Caco-2 (cell line): ENCODE data around the gene ZDBF2. TPM values are rescaled to one million over a fixed set of nuclear protein-coding genes. Genes with fewer than 3 reads are reported as not detected.

Source experiments
- BruUV-seq: library from RNA; stranded (reverse); fragments of 400-500 nt; replicated peaks from 2 replicates; lab custom pipeline; 2021; lab: Mats Ljungman, UMichigan
- CTCF ChIA-PET: fragments of 300-600 bp; sonication (Branson Sonifier 250); formaldehyde crosslinking; loops from one replicate; lab custom pipeline; 2022; ENCODE audit warnings: antibody characterized with exemption; lab: Charles Lee
- POLR2A ChIA-PET: fragments of 300-600 bp; sonication (Branson Sonifier 250); formaldehyde crosslinking; loops from one replicate; lab custom pipeline; 2022; ENCODE audit warnings: antibody characterized with exemption; lab: Charles Lee
- DNase-seq, 2 experiments: peaks; one replicate each; pipeline versions ENCODE4 v3.0.0 to v3.0.0-alpha.2; 2020 to 2022
- H3K27me3 ChIP-seq: replicated peaks from 2 replicates; pipeline ENCODE4 v1.6.0; 2011; ENCODE audit warnings: low read length; ENCODE audit not compliant: control insufficient read depth, insufficient read depth
- H3K36me3 ChIP-seq: 2 replicates; pipeline ENCODE4 v1.5.1; 2011; ENCODE audit warnings: low read length; ENCODE audit not compliant: control insufficient read depth, insufficient read depth
- H3K4me1 ChIP-seq: fragments of 250-450 bp; sonication (Bioruptor Pico); 2 replicates; pipeline ENCODE4 v1.5.1; 2020; ENCODE audit warnings: mild to moderate bottlenecking
- H3K4me3 ChIP-seq: 2 replicates; pipeline ENCODE4 v1.5.1; 2011; ENCODE audit warnings: low read depth, mild to moderate bottlenecking, control low read depth, low read length
- H3K9me3 ChIP-seq: fragments of 250-450 bp; sonication (Bioruptor Pico); 2 replicates; pipeline ENCODE4 v1.5.1; 2020; ENCODE audit warnings: mild to moderate bottlenecking, moderate library complexity
- H3K27ac Mint-ChIP-seq: one replicate; pipeline ENCODE4 v1.8.0; 2022; ENCODE audit warnings: mixed read lengths; ENCODE audit not compliant: unreplicated experiment
- H3K27me3 Mint-ChIP-seq: one replicate; pipeline ENCODE4 v1.8.0; 2022; ENCODE audit warnings: mixed read lengths; ENCODE audit not compliant: insufficient read depth, unreplicated experiment
- H3K36me3 Mint-ChIP-seq: one replicate; pipeline ENCODE4 v1.8.0; 2022; ENCODE audit warnings: mild to moderate bottlenecking, mixed read lengths; ENCODE audit not compliant: insufficient read depth, unreplicated experiment
- H3K4me1 Mint-ChIP-seq: one replicate; pipeline ENCODE4 v1.8.0; 2022; ENCODE audit warnings: low read depth, mixed read lengths; ENCODE audit not compliant: unreplicated experiment
- H3K4me3 Mint-ChIP-seq: one replicate; pipeline ENCODE4 v1.8.0; 2022; ENCODE audit warnings: mild to moderate bottlenecking, moderate library complexity, mixed read lengths; ENCODE audit not compliant: unreplicated experiment
- H3K9me3 Mint-ChIP-seq: one replicate; pipeline ENCODE4 v1.8.0; 2022; ENCODE audit warnings: mixed read lengths; ENCODE audit not compliant: unreplicated experiment
- CTCF ChIP-seq, 2 experiments: fragments of 200-600 bp in 1 of 2; IDR thresholded peaks; 1 replicate in 1 of 2; 2 replicates in 1 of 2; pipeline versions ENCODE4 v1.5.1 to v1.8.0; 2011 to 2022; ENCODE audit warnings: antibody characterized with exemption in 1 of 2, control low read depth in 1 of 2, inconsistent platforms in 1 of 2, low read depth in 1 of 2, low read length in 1 of 2, mild to moderate bottlenecking in 1 of 2, moderate library complexity in 1 of 2; ENCODE audit not compliant: insufficient read depth in 1 of 2, severe bottlenecking in 1 of 2, unreplicated experiment in 1 of 2
- intact Hi-C: fragments of 100-400 bp; cut with micrococcal nuclease; formaldehyde crosslinking; loops from one replicate; pipeline ENCODE4 v1.10.0; 2022; ENCODE audit not compliant: unreplicated experiment
- total RNA-seq: library from RNA; stranded (reverse); gene quantifications from 2 replicates; pipeline ENCODE4 v1.2.3, GENCODE V29; 2022

ZDBF2 gene
- total RNA-seq, 1 experiment from 2014 or later, result 6.5 TPM

GRCh38 chr2:206276169-206276942, 1.9 kb downstream of the ZDBF2 start:
- H3K27me3 Mint-ChIP-seq, result peaks cover 20% of the 10 kb centered on the region
- ChIA-PET POLR2A (no interaction called here), CTCF (no interaction called here)
- H3K4me3 Mint-ChIP-seq, result peak overlapping the region; percentile 80
- no peak for TF ChIP-seq CTCF (IDR thresholded peaks at IDR 0.05; ENCODE audit: insufficient read depth in 1 of 2, low read depth in 1 of 2, low read length in 1 of 2, severe bottlenecking in 1 of 2, unreplicated experiment in 1 of 2)
- H3K27me3 ChIP-seq, result no peaks in the 10 kb centered on the region
- H3K27ac Mint-ChIP-seq, result no peak overlapping the region
- no peak overlapping the region for H3K4me3 ChIP-seq
- H3K4me1 Mint-ChIP-seq, result peaks cover 7% of the 10 kb centered on the region
- no peaks in the 10 kb centered on the region for H3K4me1 ChIP-seq
- no TSS peak for BruUV-seq
- intact Hi-C loops, result loop anchor here (5.0 kb wide), 1 partner anchor 114 kb away; no protein-coding TSS in a partner anchor
- DNase-seq, result no peak
- H3K9me3 ChIP-seq, result no peaks in the 10 kb centered on the region
- H3K36me3 Mint-ChIP-seq, result no peaks in the 10 kb centered on the region
- H3K9me3 Mint-ChIP-seq, result no peaks in the 10 kb centered on the region
- no peaks in the 10 kb centered on the region for H3K36me3 ChIP-seq

- Mint-ChIP-seq H3K4me3 (no peak overlapping the region), H3K9me3 (no peaks in the 10 kb centered on the region), H3K36me3 (no peaks in the 10 kb centered on the region), H3K27me3 (peaks cover 17% of the 10 kb centered on the region), H3K27ac (no peak overlapping the region), H3K4me1 (peaks cover 7% of the 10 kb centered on the region)
- no peak for DNase-seq
- no peak overlapping the region for H3K4me3 ChIP-seq
- H3K9me3 ChIP-seq, result no peaks in the 10 kb centered on the region
- CTCF ChIA-PET, result no interaction called here
- intact Hi-C loops, result loop anchor here (5.0 kb wide), 1 partner anchor 115 kb away; no protein-coding TSS in a partner anchor
- no peaks in the 10 kb centered on the region for H3K27me3 ChIP-seq
- H3K36me3 ChIP-seq, result no peaks in the 10 kb centered on the region
- POLR2A ChIA-PET, result no interaction called here
- no peak for TF ChIP-seq CTCF (IDR thresholded peaks at IDR 0.05; ENCODE audit: insufficient read depth in 1 of 2, low read depth in 1 of 2, low read length in 1 of 2, severe bottlenecking in 1 of 2, unreplicated experiment in 1 of 2)
- BruUV-seq, result no TSS peak
- H3K4me1 ChIP-seq, result no peaks in the 10 kb centered on the region
These were observed 3.0 kb downstream of the ZDBF2 start for GRCh38 chr2:206277503-206277902.

- Mint-ChIP-seq H3K36me3 (peaks cover 4% of the 10 kb centered on the region), H3K4me3 (no peak overlapping the region), H3K27me3 (peaks cover 10% of the 10 kb centered on the region), H3K4me1 (no peaks in the 10 kb centered on the region), H3K9me3 (peaks cover 19% of the 10 kb centered on the region), H3K27ac (no peak overlapping the region)
- intact Hi-C loops, result no loop called here
- DNase-seq, result no peak
- ChIA-PET CTCF (no interaction called here), POLR2A (no interaction called here)
- no TSS peak for BruUV-seq
- H3K27me3 ChIP-seq, result no peaks in the 10 kb centered on the region
- peaks cover 6% of the 10 kb centered on the region; the same call in 1 of the 2 replicates for H3K9me3 ChIP-seq
- no peaks in the 10 kb centered on the region for H3K4me1 ChIP-seq
- no peak overlapping the region for H3K4me3 ChIP-seq
- TF ChIP-seq CTCF (IDR thresholded peaks at IDR 0.05; ENCODE audit: insufficient read depth in 1 of 2, low read depth in 1 of 2, low read length in 1 of 2, severe bottlenecking in 1 of 2, unreplicated experiment in 1 of 2), result no peak
- H3K36me3 ChIP-seq, result no peaks in the 10 kb centered on the region
These were observed 8.3 kb downstream of the ZDBF2 start for GRCh38 chr2:206282746-206283145.
